GM19324 (cell line): Measurements from ENCODE around the gene HNRNPH1.

Experiments
- ATAC-seq: cut with Tn5 transposase; IDR thresholded peaks from one replicate; pipeline ENCODE4 v1.9.1; 2021; ENCODE audit warnings: mild to moderate bottlenecking, moderate library complexity; ENCODE audit not compliant: unreplicated experiment, low FRiP score

Gene HNRNPH1

GRCh38 chr5:179606071-179606909, 17.2 kb downstream of the HNRNPH1 start:
- ATAC-seq = no peak

GRCh38 chr5:179605026-179605833, 18.2 kb downstream of the HNRNPH1 start:
- ATAC-seq = no peak

GRCh38 chr5:179603308-179603707, 20.2 kb downstream of the HNRNPH1 start:
- ATAC-seq = no peak

- ATAC-seq = no peak
Measured at GRCh38 chr5:179601871-179602625, 21.4 kb downstream of the HNRNPH1 start.

- no peak for ATAC-seq
Measured at GRCh38 chr5:179599973-179600372, 23.5 kb downstream of the HNRNPH1 start.

- no peak for ATAC-seq
Measured at GRCh38 chr5:179599566-179599965, 23.9 kb downstream of the HNRNPH1 start.

- no peak for ATAC-seq
Measured at GRCh38 chr5:179599100-179599499, 24.4 kb downstream of the HNRNPH1 start.

GRCh38 chr5:179596421-179596820, 27.1 kb downstream of the HNRNPH1 start:
- no peak for ATAC-seq

GRCh38 chr5:179595916-179596315, 27.6 kb downstream of the HNRNPH1 start:
- no peak for ATAC-seq

GRCh38 chr5:179588166-179588565, 35.3 kb downstream of the HNRNPH1 start:
- ATAC-seq = no peak

- ATAC-seq = no peak
Measured at GRCh38 chr5:179585941-179586401, 37.5 kb downstream of the HNRNPH1 start.

GRCh38 chr5:179577286-179577960, 46.0 kb downstream of the HNRNPH1 start:
- no peak for ATAC-seq

- ATAC-seq = no peak
Measured at GRCh38 chr5:179572386-179572785, 51.1 kb downstream of the HNRNPH1 start.

- no peak for ATAC-seq
Measured at GRCh38 chr5:179568721-179569120, 54.8 kb downstream of the HNRNPH1 start.

- no peak for ATAC-seq
Measured at GRCh38 chr5:179564526-179564925, 58.9 kb downstream of the HNRNPH1 start.
